ENCODE results near the gene ZNF862. TPM values are rescaled to one million over a fixed set of nuclear protein-coding genes. Genes with fewer than 3 reads are reported as not detected.

The ZNF862 gene
- total and polyA plus RNA-seq, 2 experiments from 2014 or later = 0.94 to 2.3 TPM

DNA sequence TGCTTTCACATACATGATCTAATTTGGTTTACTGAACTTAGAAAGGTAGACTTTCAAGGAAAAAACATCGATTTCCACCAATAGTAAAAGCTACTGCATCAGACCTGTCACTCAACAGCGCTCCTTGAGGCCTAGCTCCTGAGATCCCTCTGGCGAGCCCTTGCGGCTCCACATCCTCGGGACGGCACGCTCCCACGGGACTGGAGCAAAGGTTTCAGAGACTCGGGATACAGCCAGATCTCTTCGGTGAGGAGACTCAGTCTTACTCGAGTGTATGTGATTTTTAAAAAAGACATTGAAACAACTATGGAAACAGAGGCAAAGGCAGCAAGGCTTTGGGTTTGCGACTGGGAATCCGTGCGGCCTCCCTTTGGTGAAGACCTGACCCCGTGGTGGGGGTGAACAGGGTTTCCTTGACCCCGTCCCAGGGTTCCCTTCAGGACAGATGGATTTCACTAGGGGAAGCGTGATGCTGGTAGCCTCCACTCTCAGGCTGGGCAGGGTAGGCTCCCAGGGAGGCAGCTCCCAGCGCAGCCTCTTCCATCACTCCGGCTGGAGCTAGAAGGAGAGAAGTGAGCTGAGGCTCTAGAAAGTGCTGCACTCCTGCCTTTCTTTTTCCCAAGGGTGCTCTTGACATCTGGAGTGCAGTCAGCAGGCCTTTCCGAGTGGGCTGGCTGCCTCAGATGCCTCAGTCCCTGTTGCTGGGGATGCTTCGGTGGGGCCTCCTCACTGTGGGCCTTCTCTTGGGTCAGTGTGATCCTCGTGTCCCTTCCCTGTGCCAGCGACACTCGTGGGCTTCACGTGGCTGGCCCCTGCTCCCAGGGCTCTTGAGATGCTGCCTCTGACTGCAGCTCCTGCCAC lies 29.8 kb downstream of the ZNF862 start:
- Histone ChIP-seq H3K4me2 (no peak overlapping the region), H3K4me3 (no peak overlapping the region), H3K9me2 (ENCODE audit: insufficient read depth) (no peaks in the 10 kb centered on the region), H3K27me3 (ENCODE audit: insufficient read depth) (peaks cover 10% of the 10 kb centered on the region; the same call in 1 of the 2 replicates), H3K36me3 (ENCODE audit: insufficient read depth) (no peaks in the 10 kb centered on the region), H3K4me1 (ENCODE audit: insufficient read depth) (peaks cover 6% of the 10 kb centered on the region; the same call in 1 of the 2 replicates), H2AFZ (no peak overlapping the region), H3F3A (replicated peaks; ENCODE audit: low read depth) (peaks cover 7% of the 10 kb centered on the region; the same call in 1 of the 2 replicates), H4K20me1 (replicated peaks; ENCODE audit: insufficient read depth) (no peaks in the 10 kb centered on the region), H3K79me2 (replicated peaks; ENCODE audit: insufficient read depth) (no peaks in the 10 kb centered on the region), H3K27ac (ENCODE audit: low read depth) (no peak overlapping the region)
- H3K36me3 Mint-ChIP-seq (ENCODE audit: low read depth) = no peaks in the 10 kb centered on the region
- peaks cover 7% of the 10 kb centered on the region for H3K27me3 Mint-ChIP-seq (ENCODE audit: insufficient read depth, low read depth, poor library complexity)
- no peak overlapping the region for H3K27ac Mint-ChIP-seq
- ATAC-seq (peak; percentile 52), DNase-seq (ENCODE audit: low spot score) (no peak)
- peaks cover 11% of the 10 kb centered on the region; the same call in 1 of the 3 replicates for H3K4me1 Mint-ChIP-seq
- TF ChIP-seq, protein P1, sequence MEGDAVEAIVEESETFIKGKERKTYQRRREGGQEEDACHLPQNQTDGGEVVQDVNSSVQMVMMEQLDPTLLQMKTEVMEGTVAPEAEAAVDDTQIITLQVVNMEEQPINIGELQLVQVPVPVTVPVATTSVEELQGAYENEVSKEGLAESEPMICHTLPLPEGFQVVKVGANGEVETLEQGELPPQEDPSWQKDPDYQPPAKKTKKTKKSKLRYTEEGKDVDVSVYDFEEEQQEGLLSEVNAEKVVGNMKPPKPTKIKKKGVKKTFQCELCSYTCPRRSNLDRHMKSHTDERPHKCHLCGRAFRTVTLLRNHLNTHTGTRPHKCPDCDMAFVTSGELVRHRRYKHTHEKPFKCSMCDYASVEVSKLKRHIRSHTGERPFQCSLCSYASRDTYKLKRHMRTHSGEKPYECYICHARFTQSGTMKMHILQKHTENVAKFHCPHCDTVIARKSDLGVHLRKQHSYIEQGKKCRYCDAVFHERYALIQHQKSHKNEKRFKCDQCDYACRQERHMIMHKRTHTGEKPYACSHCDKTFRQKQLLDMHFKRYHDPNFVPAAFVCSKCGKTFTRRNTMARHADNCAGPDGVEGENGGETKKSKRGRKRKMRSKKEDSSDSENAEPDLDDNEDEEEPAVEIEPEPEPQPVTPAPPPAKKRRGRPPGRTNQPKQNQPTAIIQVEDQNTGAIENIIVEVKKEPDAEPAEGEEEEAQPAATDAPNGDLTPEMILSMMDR (conservative IDR thresholded peaks at IDR 0.05; ENCODE audit: low read depth in 2 of 2) = 0 out of 4 replicates have a peak, but pooled peaks of 1 of the 2 experiments have one; percentile 8
- no peak for TF ChIP-seq ZNF114 (CRISPR knock-in tag; IDR thresholded peaks at IDR 0.05)
- no peaks in the 10 kb centered on the region for H3K9me3 Mint-ChIP-seq
- H3K4me3 Mint-ChIP-seq = no peak overlapping the region

DNA sequence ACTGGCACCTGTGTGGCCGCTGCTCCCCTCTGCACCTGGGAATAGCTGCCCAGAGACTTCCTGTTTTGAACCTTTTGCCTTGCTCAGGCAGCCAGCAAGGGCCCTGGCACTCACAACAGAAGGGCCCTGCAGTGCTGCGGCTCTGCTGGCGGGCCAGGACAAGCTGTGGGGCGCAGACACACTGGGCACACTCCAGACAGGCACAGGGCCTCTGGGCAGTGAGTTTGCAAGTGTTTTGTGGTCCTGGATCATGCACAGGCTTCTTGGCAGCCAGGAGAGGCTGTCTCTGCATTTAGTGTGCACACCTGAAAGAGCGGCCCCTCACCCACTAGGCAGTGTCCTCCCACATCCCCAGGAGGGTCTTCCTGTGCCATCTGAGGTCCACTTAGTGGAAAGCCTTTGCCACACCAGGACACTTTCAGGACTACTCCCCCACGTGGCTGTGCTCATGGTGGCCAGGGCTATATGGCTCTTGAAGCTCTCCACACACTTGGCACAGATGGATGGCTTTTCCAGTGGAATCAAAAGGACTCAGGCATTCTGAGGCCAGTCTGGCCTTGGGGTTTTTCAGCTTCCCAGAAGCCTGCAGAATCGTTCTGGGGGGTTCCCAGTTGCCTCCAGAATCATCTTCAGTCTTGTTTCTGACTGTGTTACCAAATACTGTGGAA lies 30.6 kb downstream of the ZNF862 start:
- Histone ChIP-seq H3K4me3 (no peak overlapping the region), H2AFZ (no peak overlapping the region), H3K27me3 (ENCODE audit: insufficient read depth) (peaks cover 10% of the 10 kb centered on the region; the same call in 1 of the 2 replicates), H3K27ac (ENCODE audit: low read depth) (no peak overlapping the region), H3K36me3 (ENCODE audit: insufficient read depth) (no peaks in the 10 kb centered on the region), H4K20me1 (replicated peaks; ENCODE audit: insufficient read depth) (no peaks in the 10 kb centered on the region), H3K79me2 (replicated peaks; ENCODE audit: insufficient read depth) (no peaks in the 10 kb centered on the region), H3F3A (replicated peaks; ENCODE audit: low read depth) (peaks cover 7% of the 10 kb centered on the region; the same call in 1 of the 2 replicates), H3K9me2 (ENCODE audit: insufficient read depth) (no peaks in the 10 kb centered on the region), H3K4me1 (ENCODE audit: insufficient read depth) (peaks cover 6% of the 10 kb centered on the region; the same call in 1 of the 2 replicates), H3K4me2 (no peak overlapping the region)
- Mint-ChIP-seq H3K27ac (no peak overlapping the region), H3K9me3 (no peaks in the 10 kb centered on the region), H3K4me3 (no peak overlapping the region), H3K27me3 (ENCODE audit: insufficient read depth, low read depth, poor library complexity) (peaks cover 9% of the 10 kb centered on the region), H3K4me1 (peaks cover 11% of the 10 kb centered on the region; the same call in 1 of the 3 replicates), H3K36me3 (ENCODE audit: low read depth) (no peaks in the 10 kb centered on the region)
- DNase-seq (ENCODE audit: low spot score) (no peak), ATAC-seq (no peak)
- TF ChIP-seq, protein P1 (conservative IDR thresholded peaks at IDR 0.05; ENCODE audit: low read depth in 2 of 2) = no peak
- TF ChIP-seq NANOG (IDR thresholded peaks at IDR 0.05; ENCODE audit: borderline replicate concordance) (no peak), STAT1 (IDR thresholded peaks at IDR 0.05; ENCODE audit: unreplicated experiment) (no peak)
- TF ChIP-seq, protein P2, sequence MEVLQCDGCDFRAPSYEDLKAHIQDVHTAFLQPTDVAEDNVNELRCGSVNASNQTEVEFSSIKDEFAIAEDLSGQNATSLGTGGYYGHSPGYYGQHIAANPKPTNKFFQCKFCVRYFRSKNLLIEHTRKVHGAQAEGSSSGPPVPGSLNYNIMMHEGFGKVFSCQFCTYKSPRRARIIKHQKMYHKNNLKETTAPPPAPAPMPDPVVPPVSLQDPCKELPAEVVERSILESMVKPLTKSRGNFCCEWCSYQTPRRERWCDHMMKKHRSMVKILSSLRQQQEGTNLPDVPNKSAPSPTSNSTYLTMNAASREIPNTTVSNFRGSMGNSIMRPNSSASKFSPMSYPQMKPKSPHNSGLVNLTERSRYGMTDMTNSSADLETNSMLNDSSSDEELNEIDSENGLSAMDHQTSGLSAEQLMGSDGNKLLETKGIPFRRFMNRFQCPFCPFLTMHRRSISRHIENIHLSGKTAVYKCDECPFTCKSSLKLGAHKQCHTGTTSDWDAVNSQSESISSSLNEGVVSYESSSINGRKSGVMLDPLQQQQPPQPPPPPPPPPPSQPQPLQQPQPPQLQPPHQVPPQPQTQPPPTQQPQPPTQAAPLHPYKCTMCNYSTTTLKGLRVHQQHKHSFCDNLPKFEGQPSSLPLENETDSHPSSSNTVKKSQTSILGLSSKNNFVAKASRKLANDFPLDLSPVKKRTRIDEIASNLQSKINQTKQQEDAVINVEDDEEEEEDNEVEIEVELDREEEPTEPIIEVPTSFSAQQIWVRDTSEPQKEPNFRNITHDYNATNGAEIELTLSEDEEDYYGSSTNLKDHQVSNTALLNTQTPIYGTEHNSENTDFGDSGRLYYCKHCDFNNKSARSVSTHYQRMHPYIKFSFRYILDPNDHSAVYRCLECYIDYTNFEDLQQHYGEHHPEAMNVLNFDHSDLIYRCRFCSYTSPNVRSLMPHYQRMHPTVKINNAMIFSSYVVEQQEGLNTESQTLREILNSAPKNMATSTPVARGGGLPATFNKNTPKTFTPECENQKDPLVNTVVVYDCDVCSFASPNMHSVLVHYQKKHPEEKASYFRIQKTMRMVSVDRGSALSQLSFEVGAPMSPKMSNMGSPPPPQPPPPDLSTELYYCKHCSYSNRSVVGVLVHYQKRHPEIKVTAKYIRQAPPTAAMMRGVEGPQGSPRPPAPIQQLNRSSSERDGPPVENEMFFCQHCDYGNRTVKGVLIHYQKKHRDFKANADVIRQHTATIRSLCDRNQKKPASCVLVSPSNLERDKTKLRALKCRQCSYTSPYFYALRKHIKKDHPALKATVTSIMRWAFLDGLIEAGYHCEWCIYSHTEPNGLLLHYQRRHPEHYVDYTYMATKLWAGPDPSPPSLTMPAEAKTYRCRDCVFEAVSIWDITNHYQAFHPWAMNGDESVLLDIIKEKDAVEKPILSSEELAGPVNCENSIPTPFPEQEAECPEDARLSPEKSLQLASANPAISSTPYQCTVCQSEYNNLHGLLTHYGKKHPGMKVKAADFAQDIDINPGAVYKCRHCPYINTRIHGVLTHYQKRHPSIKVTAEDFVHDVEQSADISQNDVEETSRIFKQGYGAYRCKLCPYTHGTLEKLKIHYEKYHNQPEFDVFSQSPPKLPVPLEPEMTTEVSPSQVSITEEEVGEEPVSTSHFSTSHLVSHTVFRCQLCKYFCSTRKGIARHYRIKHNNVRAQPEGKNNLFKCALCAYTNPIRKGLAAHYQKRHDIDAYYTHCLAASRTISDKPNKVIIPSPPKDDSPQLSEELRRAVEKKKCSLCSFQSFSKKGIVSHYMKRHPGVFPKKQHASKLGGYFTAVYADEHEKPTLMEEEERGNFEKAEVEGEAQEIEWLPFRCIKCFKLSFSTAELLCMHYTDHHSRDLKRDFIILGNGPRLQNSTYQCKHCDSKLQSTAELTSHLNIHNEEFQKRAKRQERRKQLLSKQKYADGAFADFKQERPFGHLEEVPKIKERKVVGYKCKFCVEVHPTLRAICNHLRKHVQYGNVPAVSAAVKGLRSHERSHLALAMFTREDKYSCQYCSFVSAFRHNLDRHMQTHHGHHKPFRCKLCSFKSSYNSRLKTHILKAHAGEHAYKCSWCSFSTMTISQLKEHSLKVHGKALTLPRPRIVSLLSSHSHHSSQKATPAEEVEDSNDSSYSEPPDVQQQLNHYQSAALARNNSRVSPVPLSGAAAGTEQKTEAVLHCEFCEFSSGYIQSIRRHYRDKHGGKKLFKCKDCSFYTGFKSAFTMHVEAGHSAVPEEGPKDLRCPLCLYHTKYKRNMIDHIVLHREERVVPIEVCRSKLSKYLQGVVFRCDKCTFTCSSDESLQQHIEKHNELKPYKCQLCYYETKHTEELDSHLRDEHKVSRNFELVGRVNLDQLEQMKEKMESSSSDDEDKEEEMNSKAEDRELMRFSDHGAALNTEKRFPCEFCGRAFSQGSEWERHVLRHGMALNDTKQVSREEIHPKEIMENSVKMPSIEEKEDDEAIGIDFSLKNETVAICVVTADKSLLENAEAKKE (CRISPR knock-in tag; IDR thresholded peaks at IDR 0.05) = no peak
